Measurements from ENCODE around the gene REG3A. TPM values are rescaled to one million over a fixed set of nuclear protein-coding genes. Genes with fewer than 3 reads are reported as not detected.

Gene REG3A
- total RNA-seq (2014; rRNA removed; shearing (Covaris generic); ENCODE audit: low replicate concordance): not detected in 2 replicates

DNA sequence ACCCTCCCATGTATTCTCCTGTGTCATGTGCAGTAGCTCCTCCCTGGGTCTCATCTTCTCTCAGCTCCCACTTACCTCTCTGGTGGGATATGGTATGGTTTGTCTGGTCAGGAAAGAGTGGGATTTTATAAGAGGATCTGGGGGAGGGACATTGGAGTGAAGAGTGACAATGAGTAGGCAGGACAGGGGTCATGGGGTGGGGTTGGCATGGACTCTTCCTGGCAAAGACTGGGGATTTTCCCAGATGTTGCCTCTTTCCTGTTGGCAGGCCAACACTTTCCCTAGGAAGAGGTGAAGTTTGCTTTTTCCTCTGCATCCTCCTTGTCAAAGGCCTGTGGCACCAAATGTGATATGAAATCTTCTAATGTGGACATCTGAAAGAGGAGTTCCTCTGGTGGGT is at the start of gene REG3A:
TSS of gene REG3A (minus strand) at position 101 of the 400 bp plus-strand sequence. CDS start 348 bp downstream, outside the sequence.
- Histone ChIP-seq H3K9me3 (no peaks in the 10 kb centered on the region), H3K36me3 (no peaks in the 10 kb centered on the region), H3K27me3 (no peaks in the 10 kb centered on the region), H3K4me3 (no peak within 1 kb of the TSS)
- no peak for DNase-seq

DNA sequence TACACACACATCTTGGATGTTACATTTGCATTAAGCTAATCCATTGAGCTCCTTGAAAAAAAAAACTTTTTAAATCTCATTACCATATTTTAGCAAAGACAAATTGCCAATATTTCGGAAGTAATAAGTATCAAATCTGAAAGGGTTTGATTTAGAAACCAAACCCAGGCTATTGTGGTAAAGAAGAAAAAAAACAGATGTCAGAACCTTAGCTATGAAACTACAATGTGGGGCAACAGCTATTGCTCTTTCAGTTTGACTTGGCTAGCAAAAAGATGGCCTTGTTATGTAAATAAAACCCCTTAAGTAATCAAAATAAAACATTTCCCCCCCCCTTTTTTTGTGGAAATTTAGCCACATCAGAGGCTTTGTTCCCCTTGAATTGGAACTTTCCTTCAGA is 41.2 kb upstream of the REG3A start:
- Histone ChIP-seq H3K36me3 (no peaks in the 10 kb centered on the region), H3K9me3 (no peaks in the 10 kb centered on the region), H3K4me3 (no peak overlapping the region), H3K27me3 (no peaks in the 10 kb centered on the region)
- DNase-seq: no peak

DNA sequence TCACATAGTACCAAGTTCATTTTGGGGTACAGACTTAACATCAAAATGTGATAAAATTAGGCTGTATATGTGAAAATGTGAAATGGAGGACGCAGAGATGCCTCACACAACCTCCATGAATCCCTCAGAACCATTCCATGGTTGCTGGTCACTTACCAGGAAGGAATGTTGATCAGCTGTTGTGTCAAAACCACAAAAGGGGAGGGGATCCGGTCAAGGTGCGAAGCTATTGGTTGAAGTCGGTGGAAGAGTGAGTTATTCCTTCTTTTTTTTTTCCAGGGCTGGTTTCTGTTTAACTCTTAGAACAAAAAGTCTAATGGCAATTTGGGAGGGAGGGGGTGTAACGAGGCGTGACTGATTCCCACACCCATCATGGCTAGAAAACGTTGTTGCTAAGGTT is 32.3 kb upstream of the REG3A start:
- no peak overlapping the region for H3K4me3 ChIP-seq
- H3K27me3 ChIP-seq: no peaks in the 10 kb centered on the region
- H3K36me3 ChIP-seq: no peaks in the 10 kb centered on the region
- H3K9me3 ChIP-seq: no peaks in the 10 kb centered on the region
- DNase-seq: no peak

DNA sequence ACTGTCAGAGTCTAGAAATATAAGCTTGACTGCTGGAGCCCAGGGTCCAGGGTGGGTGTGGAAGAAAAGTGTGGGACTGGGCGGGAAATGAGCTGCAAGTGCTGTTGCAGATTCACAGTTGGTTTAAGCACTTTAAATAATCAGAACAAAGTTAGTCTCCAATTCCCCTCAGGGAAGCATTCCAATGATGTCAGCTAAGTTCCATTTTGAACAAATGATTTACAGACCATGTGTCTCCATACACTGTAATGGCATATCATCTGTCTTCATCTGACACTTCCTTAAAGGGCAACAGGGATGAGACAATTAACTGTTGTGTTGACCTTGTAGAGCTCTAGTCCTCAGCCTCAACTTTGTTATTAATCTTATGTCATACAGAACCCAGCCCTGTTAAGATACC is 31.5 kb upstream of the REG3A start:
- DNase-seq: no peak
- no peaks in the 10 kb centered on the region for H3K36me3 ChIP-seq
- no peaks in the 10 kb centered on the region for H3K9me3 ChIP-seq
- H3K27me3 ChIP-seq: no peaks in the 10 kb centered on the region
- H3K4me3 ChIP-seq: no peak overlapping the region

DNA sequence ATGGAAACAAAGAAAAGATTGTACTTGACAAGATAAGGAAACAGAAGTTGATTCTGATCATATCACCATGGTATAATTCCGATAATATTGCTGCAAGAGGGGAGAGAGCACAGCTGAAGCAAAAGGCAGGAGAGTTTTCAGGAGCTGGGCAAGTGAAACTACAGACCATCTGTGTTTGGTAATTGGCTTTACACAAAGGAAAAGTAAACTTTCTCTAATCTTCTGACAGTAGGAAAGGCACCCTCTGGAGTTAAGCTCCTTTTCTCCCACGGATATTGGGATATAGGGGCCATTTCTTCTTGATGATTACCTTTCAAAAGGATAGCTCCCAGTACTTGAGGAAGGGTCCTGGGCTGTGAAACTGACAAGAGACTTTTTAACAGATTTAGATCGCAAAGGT is 29.9 kb upstream of the REG3A start:
- Histone ChIP-seq H3K4me3 (no peak overlapping the region), H3K9me3 (no peaks in the 10 kb centered on the region), H3K27me3 (no peaks in the 10 kb centered on the region), H3K36me3 (no peaks in the 10 kb centered on the region)
- no peak for DNase-seq

DNA sequence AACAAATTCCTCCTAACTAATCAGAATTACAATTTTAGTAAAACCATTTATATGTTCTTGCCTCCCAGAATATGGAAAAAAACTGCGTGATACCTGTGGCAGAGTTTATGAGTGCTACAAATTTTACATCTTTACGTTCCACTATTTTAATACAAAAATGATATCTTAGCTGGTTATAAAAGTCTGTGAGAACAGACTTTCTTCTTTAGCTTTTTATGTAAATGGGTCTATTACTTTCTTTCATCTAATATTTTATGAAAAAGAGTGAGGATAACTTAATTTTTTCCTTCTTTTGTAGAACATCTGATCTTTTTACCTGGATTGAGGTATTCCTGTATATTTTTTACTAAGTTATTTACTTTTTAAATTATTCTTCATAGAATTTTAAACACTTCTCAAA is 22.1 kb upstream of the REG3A start:
- Histone ChIP-seq H3K4me3 (no peak overlapping the region), H3K27me3 (no peaks in the 10 kb centered on the region), H3K36me3 (no peaks in the 10 kb centered on the region), H3K9me3 (no peaks in the 10 kb centered on the region; the same call in 1 of the 2 replicates)
- DNase-seq: no peak

DNA sequence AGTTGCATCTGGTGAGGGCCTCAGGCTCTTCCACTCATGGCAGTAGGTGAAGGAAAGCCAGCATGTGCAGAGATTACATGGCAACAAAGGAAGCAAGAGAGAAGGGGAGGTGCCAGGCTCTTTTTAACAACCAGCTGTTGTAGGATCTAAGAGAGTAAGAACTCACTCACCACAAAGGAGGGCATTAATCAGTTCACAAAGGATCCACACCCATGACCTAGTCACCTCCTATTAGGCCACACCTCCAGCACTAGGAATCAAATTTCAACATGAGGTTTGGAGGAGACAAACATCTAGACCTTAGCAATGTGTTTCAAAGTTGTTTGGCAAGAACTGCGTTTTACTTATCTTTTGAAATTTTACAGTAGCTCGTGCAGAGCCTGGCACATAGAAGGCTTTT is 20.5 kb upstream of the REG3A start:
- no peak overlapping the region for H3K4me3 ChIP-seq
- H3K36me3 ChIP-seq: no peaks in the 10 kb centered on the region
- no peaks in the 10 kb centered on the region; the same call in 1 of the 2 replicates for H3K9me3 ChIP-seq
- no peaks in the 10 kb centered on the region for H3K27me3 ChIP-seq
- no peak for DNase-seq

DNA sequence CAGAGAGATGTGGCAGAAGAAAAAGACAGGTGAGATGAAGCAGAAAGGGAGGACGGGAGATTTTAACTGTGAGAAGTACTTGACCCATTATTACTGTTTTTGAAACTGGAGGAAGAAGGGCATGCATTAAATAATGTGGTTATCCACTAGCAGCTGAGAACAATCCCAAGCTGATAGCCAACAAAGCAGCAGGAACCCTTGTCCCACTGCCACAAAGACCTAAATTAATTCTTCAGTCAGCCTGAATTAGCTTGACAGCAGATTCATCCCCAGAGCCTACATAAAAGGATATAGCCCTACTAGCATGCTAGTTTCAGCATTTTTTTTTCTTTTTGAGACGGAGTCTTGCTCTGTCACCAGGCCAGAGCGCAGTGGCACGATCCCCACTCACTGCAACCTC is 19.5 kb upstream of the REG3A start:
- H3K4me3 ChIP-seq: no peak overlapping the region
- no peaks in the 10 kb centered on the region for H3K27me3 ChIP-seq
- H3K36me3 ChIP-seq: no peaks in the 10 kb centered on the region
- DNase-seq: no peak
- no peaks in the 10 kb centered on the region; the same call in 1 of the 2 replicates for H3K9me3 ChIP-seq

DNA sequence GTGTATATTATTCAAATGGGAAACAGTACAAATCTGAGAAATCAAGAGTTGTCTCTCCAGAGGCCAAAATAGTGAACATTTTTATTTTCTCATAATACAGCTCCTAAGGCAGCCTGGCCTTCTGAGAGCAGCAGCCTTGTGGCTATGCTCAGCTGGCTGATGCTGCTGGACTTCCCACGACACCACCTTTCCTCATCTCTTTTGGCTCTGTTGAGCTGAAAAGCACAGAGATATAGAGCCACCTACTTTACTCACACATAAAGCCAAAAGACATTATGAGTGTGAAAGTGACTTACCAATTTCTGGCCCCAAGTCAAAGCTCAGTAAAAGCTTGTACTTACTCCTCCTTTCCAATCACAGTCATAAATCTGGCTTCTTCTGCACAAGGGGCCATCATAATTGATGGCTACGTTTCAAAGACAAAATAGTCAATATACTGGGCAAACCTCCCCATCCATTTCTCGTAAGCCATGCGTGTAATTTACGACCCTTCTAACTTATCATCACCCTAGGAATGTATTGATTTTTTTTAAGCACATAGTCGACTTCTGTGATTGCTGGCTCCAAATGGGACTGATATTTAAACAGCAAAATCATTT is 18.6 kb upstream of the REG3A start:
- H3K4me3 ChIP-seq: no peak overlapping the region
- H3K36me3 ChIP-seq: no peaks in the 10 kb centered on the region
- H3K27me3 ChIP-seq: no peaks in the 10 kb centered on the region
- no peaks in the 10 kb centered on the region; the same call in 1 of the 2 replicates for H3K9me3 ChIP-seq
- DNase-seq: no peak

DNA sequence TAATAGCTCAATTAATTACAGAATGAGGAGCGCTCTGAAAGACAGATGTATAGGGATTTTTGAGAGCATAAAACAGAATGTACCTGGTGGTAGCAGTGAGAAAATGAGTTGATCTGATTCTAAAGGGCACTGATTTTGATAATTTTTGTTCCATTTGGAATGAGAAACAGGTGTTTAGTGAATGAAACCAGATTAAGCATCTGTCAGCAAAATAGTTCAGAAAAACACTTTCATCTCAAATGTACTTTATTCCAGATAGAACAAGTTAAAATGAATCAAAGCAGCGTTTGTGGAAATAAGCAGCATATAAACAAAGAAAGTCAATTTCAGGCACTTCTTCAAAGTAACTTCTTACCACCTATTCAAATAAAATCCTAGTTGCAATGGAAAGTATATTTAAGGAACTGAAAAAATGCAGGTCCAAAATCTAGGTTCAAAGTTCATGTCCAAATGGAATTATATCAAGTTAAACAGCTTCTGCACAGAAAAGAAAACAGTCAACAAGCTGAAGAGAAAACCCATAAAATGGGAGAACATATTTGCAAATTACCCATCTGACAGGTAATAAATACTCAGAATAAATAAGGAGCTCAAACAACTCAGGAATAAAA is 11.9 kb upstream of the REG3A start:
- Histone ChIP-seq H3K9me3 (no peaks in the 10 kb centered on the region), H3K36me3 (no peaks in the 10 kb centered on the region), H3K27me3 (no peaks in the 10 kb centered on the region), H3K4me3 (no peak overlapping the region)
- DNase-seq: no peak

DNA sequence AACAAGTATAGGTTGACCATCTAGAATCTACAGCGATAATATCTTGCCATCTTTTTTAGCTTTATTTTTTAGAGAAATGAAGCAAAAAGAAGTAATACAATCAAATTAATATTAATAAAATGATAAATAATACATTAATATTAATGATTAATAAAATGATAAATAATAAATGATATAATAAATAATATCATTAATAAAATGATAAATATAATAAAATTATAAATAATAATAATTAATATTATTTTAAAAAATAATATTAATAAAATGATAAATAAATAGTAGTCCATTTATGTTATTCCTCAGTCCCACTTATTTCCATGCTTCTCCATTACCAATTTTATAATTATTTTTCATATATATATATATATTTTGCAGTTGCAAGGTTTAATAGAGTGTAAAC is 3.2 kb upstream of the REG3A start:
- no peak for DNase-seq
- Histone ChIP-seq H3K27me3 (no peaks in the 10 kb centered on the region), H3K9me3 (no peaks in the 10 kb centered on the region), H3K4me3 (no peak overlapping the region), H3K36me3 (no peaks in the 10 kb centered on the region)

DNA sequence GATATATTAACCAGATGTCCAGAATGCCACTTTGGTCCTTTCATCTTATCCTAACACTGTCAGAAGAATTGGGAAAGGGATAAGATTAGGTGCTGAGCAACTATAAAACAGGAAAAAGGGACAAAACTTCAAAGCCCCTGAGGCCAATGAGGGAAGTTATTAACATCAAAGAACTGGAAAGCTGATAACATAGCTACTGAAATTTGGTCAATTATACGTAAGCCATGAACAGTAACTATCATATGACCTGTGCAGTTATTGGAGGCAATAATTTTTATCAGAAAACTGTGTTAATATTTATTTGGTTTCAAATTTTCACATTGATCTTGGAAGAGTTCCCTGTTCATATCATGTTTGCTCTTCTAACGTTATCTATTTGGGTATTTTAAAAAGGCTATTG is 2.6 kb upstream of the REG3A start:
- no peaks in the 10 kb centered on the region for H3K36me3 ChIP-seq
- no peak for DNase-seq
- H3K4me3 ChIP-seq: no peak overlapping the region
- H3K27me3 ChIP-seq: no peaks in the 10 kb centered on the region
- no peaks in the 10 kb centered on the region for H3K9me3 ChIP-seq

DNA sequence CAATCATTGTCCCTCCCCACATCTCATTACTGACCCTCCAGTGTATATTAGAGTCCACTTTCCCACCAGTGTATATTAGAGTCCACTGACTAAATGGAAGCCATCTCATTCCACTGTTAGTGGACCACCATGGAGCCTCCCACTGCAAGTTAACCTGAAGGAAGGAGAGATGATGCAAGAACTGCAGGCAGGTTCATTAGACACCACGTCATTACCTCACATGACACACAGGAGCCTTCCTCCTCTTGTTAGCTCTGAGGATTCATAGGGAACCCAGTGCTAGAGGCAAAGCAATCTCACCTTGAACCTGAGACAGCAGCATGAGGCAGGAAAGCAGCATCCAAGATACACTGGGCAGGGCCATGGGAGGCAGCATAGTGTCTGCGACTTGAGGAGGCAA is 523 bp downstream of the REG3A start:
- Histone ChIP-seq H3K27me3 (no peaks in the 10 kb centered on the region), H3K36me3 (no peaks in the 10 kb centered on the region), H3K4me3 (no peak overlapping the region), H3K9me3 (no peaks in the 10 kb centered on the region)
- DNase-seq: no peak

DNA sequence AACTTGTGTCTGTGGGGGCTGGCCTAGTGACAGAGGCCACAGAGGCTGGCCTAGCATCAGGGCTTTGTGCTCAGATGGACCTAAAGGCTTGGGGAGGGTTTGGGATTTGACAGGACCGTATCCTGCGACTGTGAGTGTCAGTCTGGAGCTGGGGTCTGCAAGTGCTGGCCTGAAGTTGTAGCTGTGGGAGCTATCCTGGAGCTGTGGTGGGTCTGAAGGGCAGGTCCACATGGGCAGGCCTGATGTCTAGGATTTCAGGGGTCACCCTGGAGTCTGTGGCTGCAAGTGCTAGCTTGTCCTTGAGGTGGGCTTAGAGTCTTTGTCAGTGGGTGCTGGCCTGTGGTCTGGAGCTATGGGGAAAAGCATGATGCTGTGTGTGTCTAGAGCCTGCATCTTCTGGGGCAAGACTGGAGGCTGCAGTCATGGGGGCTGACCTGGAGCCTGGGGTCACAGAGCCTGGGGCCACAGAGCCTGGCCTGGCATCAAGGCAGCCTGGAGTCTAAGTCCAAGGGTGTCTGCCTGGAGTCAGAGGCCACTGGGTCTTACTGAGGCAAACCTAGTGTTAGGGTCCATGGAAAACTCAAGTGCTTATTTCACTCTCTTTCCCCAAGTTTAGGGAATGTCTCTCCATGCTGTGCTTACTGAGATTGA is 3.6 kb downstream of the REG3A start:
- Histone ChIP-seq H3K27me3 (no peaks in the 10 kb centered on the region), H3K36me3 (no peaks in the 10 kb centered on the region), H3K4me3 (no peak overlapping the region), H3K9me3 (no peaks in the 10 kb centered on the region)
- no peak for DNase-seq

DNA sequence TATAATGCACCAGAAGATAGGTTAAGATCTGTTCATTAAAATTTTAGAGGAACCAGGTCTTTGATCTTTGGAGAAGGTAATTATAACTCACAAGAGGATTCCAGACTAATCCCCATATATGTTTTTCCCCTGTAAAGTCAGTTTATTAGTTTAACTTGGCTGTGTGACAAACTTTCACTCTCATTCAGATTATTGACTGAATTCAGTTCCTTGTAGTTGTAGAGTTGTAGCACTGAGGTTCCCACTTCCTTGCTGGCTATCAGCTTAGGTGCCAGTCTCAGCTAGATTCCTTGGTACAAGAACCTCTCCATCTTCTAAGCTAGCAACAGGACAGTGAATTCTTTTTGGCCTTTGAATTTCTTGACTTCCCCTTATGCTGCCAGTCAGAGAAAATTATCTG is 20.1 kb downstream of the REG3A start:
- no peaks in the 10 kb centered on the region for H3K27me3 ChIP-seq
- H3K36me3 ChIP-seq: no peaks in the 10 kb centered on the region
- no peak overlapping the region for H3K4me3 ChIP-seq
- DNase-seq: no peak
- H3K9me3 ChIP-seq: no peaks in the 10 kb centered on the region

DNA sequence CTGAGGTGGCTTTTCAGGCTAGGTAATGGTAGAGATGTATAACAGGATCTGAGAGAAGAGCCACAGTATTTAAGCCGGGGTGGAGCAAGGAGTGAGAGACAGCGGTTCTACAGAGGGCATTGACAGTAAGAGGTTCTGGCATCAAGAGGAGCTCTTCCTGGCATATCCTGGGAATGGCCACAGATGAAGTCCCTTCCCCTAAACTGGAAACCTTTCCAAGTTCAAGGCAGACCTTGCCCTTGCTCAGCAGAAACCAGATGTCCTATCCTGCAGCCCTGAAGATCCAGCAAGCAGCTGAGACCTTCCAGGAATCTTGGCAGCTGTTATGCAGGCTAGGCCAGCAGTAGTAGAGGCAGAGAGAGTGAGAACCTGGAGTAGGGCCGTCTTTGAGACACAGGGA is 21.2 kb downstream of the REG3A start:
- DNase-seq: no peak
- Histone ChIP-seq H3K4me3 (no peak overlapping the region), H3K36me3 (no peaks in the 10 kb centered on the region), H3K27me3 (no peaks in the 10 kb centered on the region), H3K9me3 (no peaks in the 10 kb centered on the region)

DNA sequence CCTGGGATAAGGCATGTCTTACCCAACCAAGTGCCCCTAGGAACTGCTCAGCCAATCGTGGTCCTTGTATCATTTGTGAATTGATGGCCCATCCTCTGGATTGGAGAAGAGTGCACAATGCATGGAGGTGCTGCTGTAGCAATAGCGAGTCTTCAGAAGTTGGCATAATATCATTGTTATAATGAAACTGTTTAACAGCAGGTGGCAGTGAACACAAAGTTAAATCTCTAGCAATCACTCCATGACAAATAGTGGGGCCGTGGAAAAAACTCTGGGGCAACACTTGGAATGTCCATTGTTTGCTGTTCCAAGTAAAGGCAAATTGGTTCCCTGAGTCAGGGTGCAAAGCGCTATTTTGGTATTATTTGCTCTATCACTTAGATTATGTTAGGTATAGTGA is 27.9 kb downstream of the REG3A start:
- no peak for DNase-seq
- Histone ChIP-seq H3K36me3 (no peaks in the 10 kb centered on the region), H3K27me3 (no peaks in the 10 kb centered on the region), H3K4me3 (no peak overlapping the region), H3K9me3 (no peaks in the 10 kb centered on the region)

DNA sequence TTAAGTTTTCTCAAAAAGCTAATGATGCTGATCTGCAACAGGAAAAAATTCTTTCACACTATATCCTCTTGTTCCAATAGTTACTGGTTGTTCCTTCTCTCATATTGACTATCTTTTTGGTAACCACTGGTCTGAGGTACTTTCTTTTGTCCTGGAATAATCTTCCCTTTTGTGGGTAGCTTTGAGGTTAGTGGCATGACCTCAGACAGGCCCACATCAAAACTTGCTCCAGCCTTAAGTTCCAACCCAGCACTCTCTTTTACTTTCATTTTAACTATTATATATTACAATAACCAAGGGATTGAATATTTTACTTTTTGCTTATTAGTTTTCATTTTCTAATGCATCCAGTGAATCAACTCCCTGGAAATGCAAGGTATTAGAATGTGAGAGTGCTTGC is 29.7 kb downstream of the REG3A start:
- no peak overlapping the region for H3K4me3 ChIP-seq
- no peak for DNase-seq
- no peaks in the 10 kb centered on the region for H3K36me3 ChIP-seq
- H3K27me3 ChIP-seq: no peaks in the 10 kb centered on the region
- no peaks in the 10 kb centered on the region for H3K9me3 ChIP-seq

Data from MG63 (cell line).